Vagina (tissue), 2 donors: ENCODE data around the gene KIF14.

Source experiments
- POLR2A ChIP-seq, 2 donors: fragments of 450-650 bp; IDR thresholded peaks; one replicate each; pipeline ENCODE4 v1.6.1; 2017; ENCODE audit warnings: antibody characterized with exemption in 2 of 2, mild to moderate bottlenecking in 2 of 2, moderate library complexity in 2 of 2
- POLR2AphosphoS5 ChIP-seq, 2 donors: sonication (generic); formaldehyde crosslinking; IDR thresholded peaks; one replicate each; pipeline ENCODE4 v1.9.0; 2017; ENCODE audit warnings: antibody characterized with exemption in 2 of 2, mild to moderate bottlenecking in 2 of 2, low read depth in 1 of 2; ENCODE audit not compliant: insufficient read depth in 1 of 2
- TF ChIP-seq, protein P1 (sequence below), 3 experiments: fragments of 450-650 bp in 2 of 3; fragments of 200-600 bp in 1 of 3; sonication (generic) in 1 of 3; IDR thresholded peaks; one replicate each; pipeline ENCODE4 v1.5.1; 2017 to 2019; ENCODE audit warnings: antibody characterized with exemption in 3 of 3, mild to moderate bottlenecking in 2 of 3, moderate library complexity in 2 of 3

GRCh38 chr1:200658037-200658818 lies 37.7 kb upstream of the KIF14 start:
- TF ChIP-seq, protein P1, sequence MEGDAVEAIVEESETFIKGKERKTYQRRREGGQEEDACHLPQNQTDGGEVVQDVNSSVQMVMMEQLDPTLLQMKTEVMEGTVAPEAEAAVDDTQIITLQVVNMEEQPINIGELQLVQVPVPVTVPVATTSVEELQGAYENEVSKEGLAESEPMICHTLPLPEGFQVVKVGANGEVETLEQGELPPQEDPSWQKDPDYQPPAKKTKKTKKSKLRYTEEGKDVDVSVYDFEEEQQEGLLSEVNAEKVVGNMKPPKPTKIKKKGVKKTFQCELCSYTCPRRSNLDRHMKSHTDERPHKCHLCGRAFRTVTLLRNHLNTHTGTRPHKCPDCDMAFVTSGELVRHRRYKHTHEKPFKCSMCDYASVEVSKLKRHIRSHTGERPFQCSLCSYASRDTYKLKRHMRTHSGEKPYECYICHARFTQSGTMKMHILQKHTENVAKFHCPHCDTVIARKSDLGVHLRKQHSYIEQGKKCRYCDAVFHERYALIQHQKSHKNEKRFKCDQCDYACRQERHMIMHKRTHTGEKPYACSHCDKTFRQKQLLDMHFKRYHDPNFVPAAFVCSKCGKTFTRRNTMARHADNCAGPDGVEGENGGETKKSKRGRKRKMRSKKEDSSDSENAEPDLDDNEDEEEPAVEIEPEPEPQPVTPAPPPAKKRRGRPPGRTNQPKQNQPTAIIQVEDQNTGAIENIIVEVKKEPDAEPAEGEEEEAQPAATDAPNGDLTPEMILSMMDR (IDR thresholded peaks at IDR 0.05) = no peak
- TF ChIP-seq POLR2A (IDR thresholded peaks at IDR 0.05) (no peak), POLR2AphosphoS5 (IDR thresholded peaks at IDR 0.05; ENCODE audit: insufficient read depth in 1 of 2, low read depth in 1 of 2) (no peak)
